T-helper 2 cell (primary cell): ENCODE data around the gene PTPRN2.
"Not testable (repeated sequence)": the region's sequence is repeated elsewhere in the genome, so short reads cannot be mapped to it uniquely, and the experiment has no call there.

Experiments
- DNase-seq, 5 experiments: peaks; one replicate each; pipeline versions ENCODE4 v3.0.0 to v3.0.0-alpha.2; 2012 to 2022

PTPRN2 gene

DNA sequence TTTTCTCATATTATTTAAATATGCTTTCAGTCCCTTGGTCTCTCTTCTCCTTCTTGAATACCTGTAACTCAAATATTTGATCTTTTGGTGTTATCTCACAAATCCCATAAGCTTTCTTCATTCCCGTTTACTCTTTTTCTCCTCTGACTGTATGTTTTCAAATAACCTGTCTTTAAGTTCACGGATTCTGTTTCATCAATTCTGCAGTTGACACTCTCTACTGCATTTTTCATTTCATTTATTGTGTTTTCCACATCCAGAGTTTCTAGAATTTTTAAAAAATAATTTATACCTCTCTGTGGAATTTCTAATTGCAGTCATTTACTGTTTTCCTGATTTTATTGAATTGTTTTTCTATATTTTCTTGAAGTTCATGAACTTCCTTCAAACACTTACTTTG lies 298.4 kb downstream of the PTPRN2 start:
- no peak for DNase-seq

GRCh38 chr7:158286210-158286609 lies 301.4 kb downstream of the PTPRN2 start:
- DNase-seq: no peak

GRCh38 chr7:158285383-158285770 lies 302.2 kb downstream of the PTPRN2 start:
- no peak for DNase-seq

DNA sequence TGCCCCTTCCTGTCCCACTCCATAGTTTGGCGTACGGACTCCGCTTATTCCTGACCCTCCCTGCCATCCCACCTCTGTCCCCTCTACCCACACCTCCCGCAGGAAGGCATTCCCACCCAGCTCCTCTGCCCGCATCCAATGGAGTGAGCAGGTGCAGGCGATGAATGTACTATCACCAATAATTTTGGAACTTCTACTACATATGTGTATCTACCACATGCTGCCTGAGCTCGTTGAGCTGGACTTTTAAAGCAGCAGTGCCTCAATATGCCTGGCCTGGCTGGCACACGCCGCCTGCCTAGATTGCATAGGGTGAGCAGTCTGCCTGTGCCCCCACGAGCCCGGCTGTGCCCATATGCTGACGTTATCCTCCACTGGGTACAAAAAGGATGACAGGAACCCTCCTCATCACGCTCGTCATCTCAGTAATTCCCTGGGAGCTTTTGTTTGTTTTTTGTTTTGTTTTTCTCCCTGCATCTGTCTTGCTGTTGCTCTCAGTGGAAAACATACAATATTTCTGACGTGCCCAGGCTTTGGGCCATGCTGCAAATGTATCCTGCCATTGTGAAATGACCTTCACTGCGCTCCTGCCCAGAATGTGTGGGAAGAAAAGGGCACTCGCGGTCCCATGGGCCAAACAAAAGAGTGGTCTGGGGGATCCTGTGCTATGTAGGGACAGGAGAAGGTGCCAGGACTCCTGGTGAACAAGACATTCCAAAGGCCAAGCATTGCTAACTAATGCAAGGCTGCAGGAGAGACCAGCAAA lies 302.8 kb downstream of the PTPRN2 start:
- DNase-seq: no peak

DNA sequence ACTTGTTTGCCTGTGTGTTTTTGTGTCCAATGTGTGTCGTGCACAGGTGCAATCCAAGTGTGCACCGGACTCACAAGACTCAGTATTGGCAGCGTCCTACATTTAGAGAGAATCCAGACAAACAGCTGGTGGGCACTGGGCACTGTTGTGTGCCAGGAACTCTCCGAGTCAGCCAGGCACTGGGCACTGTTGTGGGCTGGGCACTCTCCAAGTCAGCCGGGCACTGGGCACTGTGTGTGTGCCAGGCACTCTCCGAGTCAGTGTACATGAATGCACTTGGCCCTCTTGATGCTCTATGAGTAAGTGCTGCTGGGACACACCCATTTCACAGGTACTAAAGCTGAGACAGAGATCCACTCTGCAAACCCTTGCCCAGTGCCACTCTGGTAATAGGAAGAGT lies 303.5 kb downstream of the PTPRN2 start:
- DNase-seq: no peak

DNA sequence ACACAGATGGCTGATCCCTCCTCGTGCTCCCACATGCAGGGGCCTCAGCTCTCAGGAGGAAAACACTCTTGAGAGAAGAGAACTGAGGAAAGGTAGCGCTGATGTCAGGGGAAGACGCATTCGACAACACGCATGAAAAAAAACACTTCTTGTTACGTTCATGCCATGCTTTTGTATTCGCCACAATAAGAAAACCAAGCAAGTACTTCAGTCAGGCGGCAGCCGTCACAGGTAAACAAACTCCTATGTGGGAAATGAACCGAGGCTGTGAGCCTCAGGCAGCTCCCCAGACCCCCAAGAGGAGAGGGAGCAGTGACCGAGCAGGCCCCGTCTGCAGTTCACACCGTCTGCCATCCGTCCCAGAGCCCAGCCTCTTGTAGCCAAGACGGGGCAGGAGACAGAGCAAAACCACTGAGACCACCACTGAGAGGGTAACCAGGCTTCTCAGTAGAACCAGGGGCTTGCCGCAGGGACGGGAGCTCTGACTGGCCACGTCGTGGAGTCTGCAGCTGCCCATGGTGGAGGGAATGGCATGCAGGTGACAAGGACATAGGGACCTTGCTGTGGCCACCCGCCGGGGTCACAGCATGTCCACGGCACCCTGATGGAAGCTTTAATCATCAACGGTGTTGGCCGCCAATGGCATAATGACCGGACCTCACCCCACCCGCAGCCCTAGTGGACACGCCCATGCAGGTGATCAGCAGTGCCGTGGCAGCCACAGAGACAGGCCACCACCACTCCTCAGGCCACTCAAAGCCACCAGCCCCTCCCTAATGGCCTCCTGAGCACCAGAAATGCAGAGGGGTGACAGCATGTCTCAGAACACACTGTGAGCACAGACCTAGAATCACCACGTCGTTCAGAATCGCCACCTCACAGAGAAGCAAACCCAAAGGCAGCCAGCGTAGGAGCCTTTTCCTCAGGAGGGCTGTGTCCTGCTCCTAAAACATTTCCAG lies 304.3 kb downstream of the PTPRN2 start:
- no peak for DNase-seq

DNA sequence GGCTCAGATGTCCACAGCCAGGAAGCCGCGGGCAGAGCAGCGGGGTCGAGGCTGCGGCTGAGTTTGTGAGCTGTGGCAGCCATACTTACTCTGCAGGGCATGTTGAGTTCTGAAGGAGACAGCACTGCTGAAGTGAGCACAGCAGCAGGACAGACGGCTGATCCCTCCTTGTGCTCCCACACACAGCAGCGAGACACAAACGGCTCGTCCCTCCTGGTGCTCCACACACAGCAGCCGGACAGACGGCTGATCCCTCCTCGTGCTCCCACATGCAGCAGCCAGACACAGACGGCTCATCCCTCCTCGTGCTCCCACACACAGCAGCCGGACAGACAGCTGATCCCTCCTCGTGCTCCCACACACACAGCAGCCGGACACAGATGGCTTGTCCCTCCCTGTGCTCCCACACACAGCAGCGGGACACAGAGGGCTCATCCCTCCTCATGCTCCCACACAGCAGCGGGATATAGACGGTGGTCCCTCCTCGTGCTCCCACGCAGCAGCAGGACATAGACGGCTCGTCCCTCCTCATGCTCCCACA lies 305.1 kb downstream of the PTPRN2 start:
- DNase-seq: no peak

DNA sequence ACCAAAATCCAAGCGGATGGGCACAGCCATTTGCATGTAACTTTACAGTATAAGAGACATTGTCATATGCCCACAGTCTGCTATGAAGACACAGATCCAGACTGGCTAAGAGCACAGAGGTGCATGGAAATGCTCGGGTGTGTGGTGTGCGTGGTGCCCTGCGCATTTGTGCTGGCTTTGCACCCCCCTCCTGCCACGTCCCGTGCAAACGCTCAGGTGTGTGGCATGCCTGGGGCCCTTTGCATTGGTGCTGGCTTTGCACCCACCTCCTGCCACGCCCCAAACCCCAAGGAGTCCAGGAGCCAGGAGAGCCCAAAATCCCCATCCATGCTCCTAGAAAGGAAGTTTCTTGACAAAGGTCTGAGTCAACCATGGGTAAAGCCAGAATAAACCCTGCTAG lies 306.2 kb downstream of the PTPRN2 start:
- no peak for DNase-seq

- no peak for DNase-seq
Observed at GRCh38 chr7:158280448-158281144, 307.0 kb downstream of the PTPRN2 start.

GRCh38 chr7:158279539-158280447 lies 307.8 kb downstream of the PTPRN2 start:
- no peak for DNase-seq

- DNase-seq: no peak
Observed at GRCh38 chr7:158278745-158279320, 308.8 kb downstream of the PTPRN2 start.

DNA sequence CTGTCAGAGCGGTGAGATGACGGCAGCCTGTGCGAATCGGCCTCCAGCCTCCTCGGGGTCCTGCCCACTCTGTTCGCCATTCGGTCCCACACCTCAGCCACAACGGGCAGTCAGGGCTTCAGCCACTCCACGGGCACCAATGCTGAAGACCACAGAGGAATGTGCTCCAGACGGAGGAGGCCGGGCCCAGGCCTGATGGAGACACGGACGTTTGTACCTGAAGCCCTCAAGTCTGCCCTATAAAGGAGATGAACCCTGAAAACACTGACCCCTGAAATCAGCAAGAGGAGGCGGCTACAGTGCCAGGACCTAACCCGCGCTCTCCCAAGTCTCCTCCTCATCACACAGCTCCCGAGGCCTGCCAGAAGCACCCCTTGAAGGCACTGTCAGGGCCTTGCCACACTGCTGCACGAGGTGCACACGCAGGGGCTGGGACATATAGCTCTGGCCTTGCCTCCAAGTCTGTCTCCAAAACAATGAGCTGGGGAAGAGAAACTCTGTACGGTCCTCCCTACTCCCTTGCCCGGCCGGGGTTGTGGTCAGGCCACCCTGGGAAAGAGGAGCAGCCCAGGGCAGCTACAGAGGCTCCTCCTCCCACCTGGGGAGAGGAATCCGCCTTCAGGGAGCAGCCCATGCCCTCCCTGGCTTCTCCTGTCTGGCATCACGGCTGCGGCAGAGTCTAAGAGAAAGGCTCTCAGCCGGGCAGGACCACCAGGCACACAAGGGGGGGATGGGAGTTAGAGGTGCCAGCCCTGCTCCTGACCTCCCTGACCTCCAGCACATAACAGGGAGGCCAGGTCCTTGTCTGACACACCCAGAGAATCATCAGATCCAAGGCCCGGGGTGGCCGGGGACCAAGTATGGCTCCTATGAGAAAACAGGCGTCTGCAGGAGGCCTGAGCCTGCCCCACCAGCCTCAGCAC lies 310.1 kb downstream of the PTPRN2 start:
- no peak for DNase-seq

GRCh38 chr7:158276414-158277218 lies 311.0 kb downstream of the PTPRN2 start:
- DNase-seq: no peak

DNA sequence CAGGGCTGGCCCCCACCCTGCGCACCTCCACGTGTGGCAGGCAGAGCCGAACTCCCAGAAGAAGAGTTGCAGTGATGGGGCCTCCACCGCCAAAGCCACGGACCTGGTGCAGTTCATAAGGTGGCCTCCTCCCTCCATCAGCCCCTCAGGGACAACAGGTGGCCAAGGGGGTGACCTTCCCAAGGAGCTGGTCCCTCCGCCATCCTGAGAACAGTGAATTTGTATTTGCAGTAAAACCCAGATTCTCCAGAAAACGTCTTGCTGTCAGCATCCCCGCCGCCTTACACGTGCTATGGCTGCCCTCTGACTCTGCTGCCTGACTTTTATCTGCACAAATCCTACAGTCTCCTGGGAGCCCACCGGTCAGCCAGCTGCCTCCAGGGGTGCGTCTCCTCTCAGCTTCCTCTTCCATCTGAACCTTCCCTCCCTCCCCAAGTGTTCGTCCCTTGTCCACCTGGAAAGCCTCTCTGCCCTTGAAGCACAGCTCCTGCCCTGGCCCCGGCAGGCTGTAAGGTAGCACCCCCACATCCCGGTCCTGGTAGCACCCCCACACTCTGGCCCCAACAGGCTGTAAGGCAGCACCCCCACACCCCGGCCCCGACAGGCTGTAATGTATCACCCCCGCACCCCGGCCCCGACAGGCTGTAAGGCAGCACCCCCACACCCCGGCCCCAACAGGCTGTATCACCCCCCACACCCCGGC lies 311.8 kb downstream of the PTPRN2 start:
- no peak for DNase-seq

DNA sequence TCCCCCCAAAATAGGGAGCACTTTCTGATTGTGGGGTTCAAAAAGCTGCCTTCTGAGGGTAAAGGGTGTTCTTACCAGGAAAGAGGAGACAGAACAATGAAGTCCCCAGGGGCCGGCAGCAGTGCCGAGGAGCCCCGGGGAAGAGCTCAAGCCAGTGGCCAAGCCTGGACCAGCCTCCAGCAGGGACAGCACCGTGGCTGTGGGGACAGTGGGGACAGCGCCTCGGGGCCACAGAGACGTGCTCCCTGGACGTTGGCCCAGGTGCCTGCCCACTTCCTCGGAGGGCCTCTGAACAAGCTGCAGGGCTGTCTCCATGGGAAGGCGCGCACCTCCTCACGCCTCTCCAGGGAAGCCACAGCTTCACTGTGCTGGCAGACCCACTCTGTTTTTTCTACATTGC lies 312.6 kb downstream of the PTPRN2 start:
- no peak for DNase-seq

DNA sequence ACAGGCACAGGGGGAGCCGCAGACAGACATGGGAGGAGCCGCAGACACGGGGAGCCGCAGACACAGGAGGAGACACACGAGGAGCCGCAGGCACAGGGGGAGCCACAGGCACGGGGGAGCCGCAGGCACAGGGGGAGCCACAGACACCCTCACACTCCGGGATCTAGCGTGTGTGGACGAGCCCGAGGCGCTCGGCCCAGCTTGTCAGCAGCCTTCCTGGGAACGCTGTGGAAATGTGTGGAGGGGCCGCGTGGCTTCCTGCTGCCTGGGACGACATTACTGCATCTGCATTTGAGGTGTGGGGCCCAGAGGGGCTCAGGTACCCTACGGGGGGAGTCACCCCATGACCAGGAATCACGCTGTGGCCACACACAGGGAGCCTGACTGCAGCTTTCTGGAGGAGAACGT lies 313.2 kb downstream of the PTPRN2 start:
- DNase-seq: no peak

DNA sequence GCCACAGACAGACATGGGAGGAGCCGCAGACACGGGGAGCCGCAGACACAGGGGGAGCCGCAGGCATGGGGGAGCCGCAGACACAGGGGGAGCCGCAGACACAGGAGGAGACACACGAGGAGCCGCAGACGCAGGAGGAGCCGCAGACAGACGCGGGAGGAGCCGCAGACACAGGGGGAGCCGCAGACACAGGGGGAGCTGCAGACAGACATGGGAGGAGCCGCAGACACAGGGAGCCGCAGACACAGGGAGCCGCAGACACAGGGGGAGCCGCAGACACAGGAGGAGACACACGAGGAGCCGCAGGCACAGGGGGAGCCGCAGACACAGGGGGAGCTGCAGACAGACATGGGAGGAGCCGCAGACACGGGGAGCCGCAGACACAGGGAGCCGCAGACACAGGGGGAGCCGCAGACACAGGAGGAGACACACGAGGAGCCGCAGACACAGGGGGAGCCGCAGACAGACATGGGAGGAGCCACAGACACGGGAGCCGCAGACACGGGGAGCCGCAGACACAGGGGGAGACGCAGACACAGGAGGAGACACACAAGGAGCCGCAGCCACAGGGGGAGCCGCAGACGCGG lies 313.8 kb downstream of the PTPRN2 start:
- not testable (repeated sequence) for DNase-seq

DNA sequence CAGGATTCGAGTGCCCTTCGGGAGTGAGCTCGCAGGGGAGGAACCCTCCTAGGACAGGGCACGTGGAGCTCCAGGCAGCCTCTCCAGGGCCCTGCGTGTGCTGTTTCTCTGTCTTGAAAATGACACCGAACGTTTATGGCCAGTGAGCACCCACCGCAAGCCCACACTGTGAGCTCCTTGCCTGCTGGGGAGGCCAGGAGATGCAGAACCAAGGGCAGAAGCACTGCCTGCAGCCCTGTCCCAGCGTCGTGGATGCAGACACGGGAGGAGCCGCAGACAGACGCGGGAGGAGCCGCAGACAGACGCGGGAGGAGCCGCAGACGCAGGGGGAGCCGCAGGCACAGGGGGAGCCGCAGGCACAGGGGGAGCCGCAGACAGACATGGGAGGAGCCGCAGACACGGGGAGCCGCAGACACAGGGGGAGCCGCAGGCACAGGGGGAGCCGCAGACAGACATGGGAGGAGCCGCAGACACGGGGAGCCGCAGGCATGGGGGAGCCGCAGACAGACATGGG lies 314.4 kb downstream of the PTPRN2 start:
- no peak for DNase-seq
